SIG-M5 treated with dmso at 0.1 percent for 504 hours (cell line): ENCODE results near the gene P2RY12.
"Not testable (repeated sequence)": the region's sequence is repeated elsewhere in the genome, so short reads cannot be mapped to it uniquely, and the experiment has no call there.

Experiments used
- DNase-seq: peaks from one replicate; lab custom pipeline; 2025; ENCODE audit not compliant: unreplicated experiment; lab: John Stamatoyannopoulos, UW

P2RY12 gene

DNA sequence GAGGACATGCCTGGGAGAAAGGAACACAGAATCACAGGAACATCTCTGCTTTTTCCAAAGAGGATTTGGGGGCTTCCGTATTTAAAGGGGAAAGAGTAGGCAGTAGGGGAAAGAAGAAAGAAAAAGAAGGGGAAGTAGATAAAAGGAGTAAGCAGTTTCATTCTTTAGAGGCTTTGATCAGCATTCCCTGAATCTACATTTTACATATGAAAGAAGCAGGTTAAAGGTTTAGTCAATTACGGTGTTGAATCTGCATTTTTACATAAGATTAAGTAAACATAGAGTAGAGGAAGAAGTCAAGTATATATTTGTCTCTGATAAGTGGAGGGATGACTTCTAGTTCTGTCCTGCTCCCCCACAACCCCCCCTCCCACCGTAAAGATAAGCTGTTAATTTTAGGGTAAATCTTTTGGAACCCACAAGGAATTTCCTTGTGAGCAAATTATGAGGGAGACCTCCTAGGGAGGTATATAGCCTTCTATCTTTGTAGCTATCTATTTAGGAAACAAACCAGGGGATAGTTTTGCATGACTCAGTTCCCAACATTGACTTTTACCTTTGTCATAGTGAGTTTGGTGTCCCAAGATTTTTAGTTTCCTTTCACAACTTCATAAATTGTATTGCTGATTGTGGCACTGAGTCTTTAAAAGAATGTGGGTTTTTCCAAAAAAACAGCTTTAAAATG, 8.7 kb upstream of the P2RY12 start:
- peak; percentile 19 for DNase-seq

DNA sequence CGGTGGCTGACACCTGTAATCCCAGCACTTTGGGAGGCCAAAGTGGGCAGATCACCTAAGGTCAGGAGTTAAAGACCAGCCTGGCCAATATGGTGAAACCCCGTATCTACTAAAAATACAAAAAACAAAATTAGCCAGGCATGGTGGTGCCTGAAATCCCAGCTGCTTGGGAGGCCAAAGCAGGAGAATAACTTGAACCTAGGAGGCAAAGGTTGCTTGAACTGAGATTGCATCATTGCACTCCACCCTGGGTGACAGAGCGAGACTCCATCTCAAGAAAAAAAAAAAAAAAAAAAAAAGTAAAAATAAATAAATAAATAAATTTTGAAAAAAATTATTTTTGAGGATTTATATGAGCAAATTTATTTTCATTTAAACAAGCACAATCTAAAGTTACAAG, 7.6 kb upstream of the P2RY12 start:
- not testable (repeated sequence) for DNase-seq

DNA sequence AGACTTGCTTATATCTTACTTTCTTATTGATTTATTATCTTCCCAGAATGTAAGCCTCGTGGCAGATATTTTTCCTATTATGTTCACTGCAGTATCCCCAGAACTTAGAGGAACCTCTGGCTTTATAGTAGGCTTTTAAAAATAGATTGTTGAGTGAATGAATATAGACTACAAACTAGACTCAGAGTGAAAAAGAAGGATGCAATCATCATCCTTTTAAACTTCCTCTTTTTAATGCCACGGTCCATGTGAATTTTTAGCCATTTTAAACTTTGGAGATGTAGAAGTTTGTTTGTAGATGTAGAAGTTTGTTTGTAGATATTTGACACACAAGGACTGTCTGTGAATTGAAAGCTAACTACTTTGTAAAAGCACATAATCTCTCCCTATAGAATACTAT, 7.2 kb upstream of the P2RY12 start:
- DNase-seq = peak; percentile 55

- DNase-seq = peak; percentile 15
Observed at GRCh38 chr3:151387842-151388241, 3.3 kb upstream of the P2RY12 start.

DNA sequence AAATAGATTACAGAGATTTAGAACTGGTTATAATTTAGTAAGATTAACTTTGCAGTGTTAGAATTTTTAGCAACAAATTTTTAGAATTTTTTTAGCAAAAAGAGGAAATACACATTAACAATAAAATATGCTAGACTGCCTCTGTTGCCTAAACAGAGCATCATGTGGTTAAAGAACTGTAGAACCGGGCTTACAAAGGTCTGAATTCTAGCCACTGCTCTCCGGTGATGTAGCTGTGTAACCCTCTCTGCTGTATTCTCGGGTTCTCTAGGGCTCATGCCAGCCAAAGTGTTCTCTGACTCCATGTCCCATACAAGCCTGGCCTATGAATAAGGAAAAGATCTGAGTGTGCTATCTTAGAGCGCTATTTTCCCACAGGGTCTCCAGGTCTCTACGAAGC, 2.9 kb upstream of the P2RY12 start:
- peak; percentile 30 for DNase-seq

- no peak for DNase-seq
Observed at GRCh38 chr3:151386056-151386455, 1.5 kb upstream of the P2RY12 start.

GRCh38 chr3:151383956-151384355, 597 bp downstream of the P2RY12 start:
- no peak for DNase-seq

DNA sequence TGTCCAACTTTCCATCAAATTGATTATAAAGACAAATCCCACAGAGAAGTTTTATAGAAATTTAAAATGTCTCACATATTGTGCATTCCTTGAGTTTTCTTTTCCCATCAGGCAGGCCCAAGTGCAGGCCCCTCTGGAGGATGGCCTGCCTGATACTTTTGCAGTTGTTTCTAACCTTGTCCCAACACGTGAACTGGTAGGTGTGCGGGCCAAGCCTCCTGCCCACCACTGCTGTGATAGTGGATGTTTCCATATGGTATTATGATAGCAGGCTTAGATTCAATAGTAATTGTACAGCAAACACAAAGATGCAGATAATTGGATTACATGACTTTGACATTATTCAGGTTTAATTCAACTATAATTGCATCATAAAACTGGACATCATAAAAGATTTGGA, 1.4 kb downstream of the P2RY12 start:
- no peak for DNase-seq

DNA sequence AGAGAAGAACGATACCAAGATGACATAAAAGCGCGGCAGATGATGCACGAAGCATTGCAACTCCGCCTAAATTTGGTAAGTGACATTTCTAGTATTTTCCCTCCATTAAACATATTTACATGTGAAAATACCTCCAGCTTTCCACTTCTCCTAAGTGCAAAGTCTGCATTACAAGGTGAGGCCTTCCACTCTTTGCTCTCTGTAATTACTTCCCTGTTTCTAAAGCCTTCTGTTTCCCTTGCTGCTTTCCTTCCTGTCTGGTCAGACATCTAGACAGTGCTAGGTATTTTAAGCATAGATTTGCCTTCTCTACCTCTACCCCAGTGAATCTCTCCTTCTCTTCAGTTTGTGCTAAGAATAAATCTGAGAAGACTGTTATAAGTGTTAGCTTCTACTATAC, 1.9 kb downstream of the P2RY12 start:
- peak; percentile 20 for DNase-seq

- DNase-seq = peak; percentile 45
Observed at GRCh38 chr3:151379083-151379734, 5.3 kb downstream of the P2RY12 start.

GRCh38 chr3:151377768-151378385, 6.7 kb downstream of the P2RY12 start:
- DNase-seq = no peak

DNA sequence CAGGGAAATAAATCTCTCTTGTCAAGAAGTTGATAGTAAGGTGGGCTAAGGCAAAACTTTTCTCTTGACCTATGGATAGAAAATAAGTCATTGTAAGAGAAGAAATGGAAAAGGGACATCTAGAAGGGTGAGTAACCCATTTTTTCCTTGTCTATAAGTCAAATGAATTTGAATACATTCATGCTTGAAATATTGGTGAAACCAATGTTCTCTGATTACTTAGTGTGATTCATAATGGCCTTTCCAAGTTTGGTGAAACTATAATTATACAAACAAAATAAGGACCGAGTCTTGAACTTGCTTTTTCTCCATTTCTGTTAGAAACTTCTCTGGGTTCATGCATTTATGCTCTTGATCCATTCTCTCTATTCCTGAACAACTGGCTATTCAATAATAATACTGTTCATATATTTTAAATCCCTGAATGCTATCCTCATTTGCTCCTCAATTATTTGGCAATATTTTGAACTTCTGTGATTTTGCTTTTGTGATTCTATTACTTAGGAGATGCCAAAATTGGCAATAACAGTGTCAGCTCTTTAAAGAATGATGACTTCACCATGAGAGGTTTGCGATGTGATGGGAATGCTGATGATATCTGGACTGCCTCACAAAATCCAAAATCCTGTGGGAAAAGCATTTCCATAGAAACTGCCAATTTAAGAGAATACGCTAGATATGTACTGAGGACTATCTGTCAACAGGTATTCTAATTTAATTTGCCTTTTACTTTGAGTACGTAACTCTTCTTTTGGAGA, 12.3 kb downstream of the P2RY12 start:
- DNase-seq = no peak

- DNase-seq = no peak
Observed at GRCh38 chr3:151371526-151371925, 13.0 kb downstream of the P2RY12 start.

GRCh38 chr3:151367448-151367847, 17.1 kb downstream of the P2RY12 start:
- no peak for DNase-seq

GRCh38 chr3:151366993-151367392, 17.6 kb downstream of the P2RY12 start:
- DNase-seq = no peak

GRCh38 chr3:151362751-151363174, 21.8 kb downstream of the P2RY12 start:
- peak; percentile 73 for DNase-seq

- no peak for DNase-seq
Observed at GRCh38 chr3:151357463-151357850, 27.1 kb downstream of the P2RY12 start.

DNA sequence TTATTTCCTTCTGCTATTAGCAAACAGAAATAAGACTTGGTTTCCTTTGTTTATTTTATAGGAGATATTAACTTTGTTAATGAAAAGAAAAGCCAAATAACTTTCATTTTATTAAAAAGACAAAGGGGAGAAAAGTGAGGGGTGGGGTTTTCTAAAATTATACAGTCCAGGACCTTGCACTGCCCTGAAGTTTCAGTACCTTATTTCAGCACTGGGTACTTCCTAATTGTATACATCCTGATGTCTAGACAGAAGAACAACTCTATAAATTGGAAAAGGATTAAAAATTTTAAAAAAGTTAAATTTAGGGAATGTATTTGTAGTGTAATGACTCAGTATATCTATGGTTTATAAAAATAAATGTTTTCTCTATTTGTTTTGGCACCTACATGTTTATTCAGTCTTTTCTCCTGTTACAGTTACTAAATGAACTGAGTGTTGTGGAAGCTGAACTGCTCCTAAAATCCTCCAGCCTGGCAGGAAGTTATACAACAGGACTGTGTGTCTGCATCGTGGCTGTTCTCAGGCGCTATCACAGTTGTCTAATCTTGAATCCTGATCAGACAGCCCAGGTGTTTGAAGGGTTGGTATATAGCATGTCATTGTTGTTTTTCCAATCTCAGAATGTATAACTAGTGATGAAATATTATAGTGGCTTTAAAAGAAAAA, 27.6 kb downstream of the P2RY12 start:
- DNase-seq = peak; percentile 47

DNA sequence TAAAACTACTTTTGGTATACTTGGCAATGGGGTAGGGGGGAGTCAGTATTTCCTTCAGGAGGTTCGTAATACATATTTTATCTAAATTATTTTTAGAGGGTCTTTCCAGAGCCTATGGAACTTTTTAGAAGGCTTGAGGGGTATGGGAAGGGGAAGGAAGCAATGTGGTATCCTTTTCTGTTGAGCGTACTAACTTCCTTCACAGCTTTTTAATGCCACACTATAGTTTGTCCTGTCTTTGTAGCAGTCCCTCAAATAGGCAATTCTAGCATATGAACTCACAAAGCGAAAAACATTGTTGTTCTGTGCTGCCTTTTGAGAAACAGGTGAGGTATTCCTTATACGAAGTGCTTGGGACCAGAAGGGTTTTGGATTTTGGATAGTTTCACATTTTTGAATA, 32.9 kb downstream of the P2RY12 start:
- DNase-seq = peak; percentile 12

- peak; percentile 46 for DNase-seq
Observed at GRCh38 chr3:151351219-151351618, 33.3 kb downstream of the P2RY12 start.

DNA sequence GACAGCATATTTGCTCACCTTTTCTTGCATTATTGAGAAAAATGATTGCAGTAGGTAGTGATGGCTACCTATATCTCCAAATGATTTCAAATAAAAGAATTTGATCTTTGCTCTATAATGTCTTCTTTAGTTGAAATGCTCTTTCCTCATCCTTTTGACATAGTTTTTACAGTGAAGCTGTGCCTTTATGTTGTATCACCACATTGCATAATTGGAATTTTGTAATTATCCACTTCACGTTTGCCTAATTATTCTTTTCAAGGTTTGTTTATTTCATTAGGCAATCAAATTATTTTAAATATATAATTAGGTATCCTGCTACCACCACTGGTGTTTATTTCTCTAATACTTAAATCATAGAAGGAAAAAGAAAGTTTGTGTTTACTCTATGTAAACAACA, 33.9 kb downstream of the P2RY12 start:
- DNase-seq = peak; percentile 35
